ENCODE data around the gene LANCL2.

DNA sequence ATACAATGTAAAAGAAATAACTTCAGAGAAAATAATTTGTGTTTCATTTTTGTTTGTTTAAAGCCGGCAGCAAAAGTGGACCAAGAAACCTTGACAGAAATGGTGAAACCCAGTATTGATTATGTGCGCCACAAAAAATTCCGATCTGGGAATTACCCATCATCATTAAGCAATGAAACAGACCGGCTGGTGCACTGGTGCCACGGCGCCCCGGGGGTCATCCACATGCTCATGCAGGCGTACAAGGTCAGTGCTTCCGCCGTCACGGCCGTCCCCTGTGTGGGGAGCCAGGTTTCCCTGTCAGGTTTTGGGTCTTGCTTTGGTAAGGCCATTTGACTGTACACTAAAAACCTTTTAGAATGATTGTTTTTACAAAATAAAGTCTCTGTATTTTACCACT, 46.7 kb downstream of the LANCL2 start:
- TF ChIP-seq, protein P1, sequence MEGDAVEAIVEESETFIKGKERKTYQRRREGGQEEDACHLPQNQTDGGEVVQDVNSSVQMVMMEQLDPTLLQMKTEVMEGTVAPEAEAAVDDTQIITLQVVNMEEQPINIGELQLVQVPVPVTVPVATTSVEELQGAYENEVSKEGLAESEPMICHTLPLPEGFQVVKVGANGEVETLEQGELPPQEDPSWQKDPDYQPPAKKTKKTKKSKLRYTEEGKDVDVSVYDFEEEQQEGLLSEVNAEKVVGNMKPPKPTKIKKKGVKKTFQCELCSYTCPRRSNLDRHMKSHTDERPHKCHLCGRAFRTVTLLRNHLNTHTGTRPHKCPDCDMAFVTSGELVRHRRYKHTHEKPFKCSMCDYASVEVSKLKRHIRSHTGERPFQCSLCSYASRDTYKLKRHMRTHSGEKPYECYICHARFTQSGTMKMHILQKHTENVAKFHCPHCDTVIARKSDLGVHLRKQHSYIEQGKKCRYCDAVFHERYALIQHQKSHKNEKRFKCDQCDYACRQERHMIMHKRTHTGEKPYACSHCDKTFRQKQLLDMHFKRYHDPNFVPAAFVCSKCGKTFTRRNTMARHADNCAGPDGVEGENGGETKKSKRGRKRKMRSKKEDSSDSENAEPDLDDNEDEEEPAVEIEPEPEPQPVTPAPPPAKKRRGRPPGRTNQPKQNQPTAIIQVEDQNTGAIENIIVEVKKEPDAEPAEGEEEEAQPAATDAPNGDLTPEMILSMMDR (IDR thresholded peaks at IDR 0.05): no peak
- no peak for TF ChIP-seq POLR2A (IDR thresholded peaks at IDR 0.05)

Measured in uterus (tissue), 2 donors.